Lower lobe of right lung (tissue), 2 donors: ENCODE results near the gene NT5DC2. TPM values are rescaled to one million over a fixed set of nuclear protein-coding genes. Genes with fewer than 3 reads are reported as not detected.

ENCODE experiments used
- ATAC-seq, 2 donors: fragments of 200-7000 bp; cut with Tn5 transposase; one replicate each; pipeline ENCODE4 v1.9.1; 2020 to 2022; ENCODE audit warnings: mild to moderate bottlenecking in 2 of 2, moderate library complexity in 2 of 2
- DNase-seq: peaks from one replicate; pipeline ENCODE4 v3.0.0-alpha.2; 2020
- H3K27ac ChIP-seq: fragments of 200-600 bp; one replicate; pipeline ENCODE4 v1.8.0; 2022
- H3K27me3 ChIP-seq: fragments of 200-600 bp; one replicate; pipeline ENCODE4 v1.8.0; 2022; ENCODE audit warnings: low read depth
- H3K36me3 ChIP-seq: fragments of 200-600 bp; one replicate; pipeline ENCODE4 v1.8.0; 2022; ENCODE audit warnings: mild to moderate bottlenecking
- H3K4me1 ChIP-seq: fragments of 200-600 bp; one replicate; pipeline ENCODE4 v1.8.0; 2022
- H3K4me3 ChIP-seq: fragments of 200-600 bp; one replicate; pipeline ENCODE4 v1.8.0; 2022; ENCODE audit warnings: mild to moderate bottlenecking
- H3K9me3 ChIP-seq: fragments of 200-600 bp; one replicate; pipeline ENCODE4 v1.8.0; 2022
- CTCF ChIP-seq: fragments of 200-600 bp; IDR thresholded peaks from one replicate; pipeline ENCODE4 v1.8.0; 2022; ENCODE audit warnings: antibody characterized with exemption, mild to moderate bottlenecking
- intact Hi-C: fragments of 100-400 bp; cut with DNase I; formaldehyde crosslinking; loops from one replicate; pipeline ENCODE4 v1.11.0; 2022
- long read RNA-seq: library from polyadenylated mRNA; unstranded; transcript quantifications from one replicate; pipeline ENCODE4 v2.0.0, GENCODE V29; 2021
- total RNA-seq: library from RNA; stranded (reverse); fragmentation: NEBNext Ultra II Directional; extraction: Animal tissue kit (Norgen Biotek cat#: 25700); gene quantifications from one replicate; pipeline ENCODE4 v1.2.1, GENCODE V29; 2021
- donor health status: DM: no; HTN: yes; CAD: no; lungs with severe emphysema.

Gene NT5DC2
- 28.5 TPM for total RNA-seq
- long read RNA-seq, transcript NT5DC2-202 (14 exons, 1,795 nt): major isoform, 74 of 94 reads
- long read RNA-seq, partial matches to known transcripts: 9 of 94 reads
- long read RNA-seq, other reads (novel, unspliced or antisense): 9 of 94 reads

- Histone ChIP-seq H3K27ac (peak within 1 kb of the TSS; percentile 77), H3K4me3 (peak within 1 kb of the TSS; percentile 70), H3K9me3 (no peaks in the 10 kb centered on the region), H3K36me3 (peaks cover 2% of the 10 kb centered on the region), H3K27me3 (no peaks in the 10 kb centered on the region), H3K4me1 (peaks cover 76% of the 10 kb centered on the region)
- intact Hi-C loops: no loop called here
- ATAC-seq: peak; percentile 52 to 54
- no peak for TF ChIP-seq CTCF
- no peak for DNase-seq
These were observed at the start of gene NT5DC2 for GRCh38 chr3:52533623-52534280. Gene NT5DC2, minus strand, starts transcription at chr3:52533857. Its CDS starts 120 bp downstream, at chr3:52533737.

DNA sequence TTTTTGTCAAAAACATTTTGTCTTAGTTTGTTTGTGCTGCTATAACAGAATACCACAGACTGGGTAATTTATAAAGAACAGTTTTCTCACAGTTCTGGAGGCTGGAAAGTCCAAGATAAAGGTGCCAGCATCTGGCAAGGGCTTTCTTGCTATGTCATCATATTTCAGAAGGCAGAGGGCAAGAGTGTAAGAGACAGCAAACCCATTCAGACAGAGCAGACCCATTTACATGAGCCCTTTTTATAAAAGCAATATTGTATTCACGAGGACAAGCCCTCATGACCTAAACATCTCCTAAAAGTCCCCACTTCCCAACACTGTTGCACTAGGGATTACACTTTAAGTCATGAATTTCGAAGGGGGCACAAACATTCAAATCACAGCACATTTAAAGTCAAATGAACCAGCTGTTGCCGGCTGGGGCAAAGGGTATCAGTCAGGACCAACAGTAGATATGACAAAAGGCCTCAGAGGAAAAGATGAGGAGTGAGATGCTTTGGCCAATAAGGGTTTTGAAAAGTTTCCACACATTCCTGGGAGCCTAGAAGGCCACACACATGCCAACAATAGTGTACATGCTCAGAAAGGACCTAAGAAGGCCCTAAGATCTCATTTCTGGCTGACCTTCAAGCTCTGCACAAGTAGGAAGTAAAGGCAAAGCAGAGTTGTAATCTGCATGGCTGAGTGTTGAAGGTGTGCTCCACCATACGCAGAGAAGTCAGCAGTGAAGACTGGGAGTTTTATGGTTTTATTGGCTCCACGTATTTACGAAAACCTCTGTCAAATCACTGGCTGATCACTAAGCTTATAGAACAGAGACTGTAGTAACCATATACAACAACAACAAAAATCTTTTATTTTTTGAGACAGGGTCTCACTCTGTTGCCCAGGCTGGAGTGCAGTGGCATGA, 40.7 kb upstream of the NT5DC2 start:
- no peak overlapping the region for H3K27ac ChIP-seq
- no peak overlapping the region for H3K4me3 ChIP-seq
- DNase-seq (no peak), ATAC-seq (no peak)
- no peaks in the 10 kb centered on the region for H3K4me1 ChIP-seq
- H3K9me3 ChIP-seq: no peaks in the 10 kb centered on the region
- peaks cover 89% of the 10 kb centered on the region for H3K36me3 ChIP-seq
- intact Hi-C loops: no loop called here
- no peaks in the 10 kb centered on the region for H3K27me3 ChIP-seq
- no peak for TF ChIP-seq CTCF

GRCh38 chr3:52572221-52572620, 38.6 kb upstream of the NT5DC2 start:
- no peak for ATAC-seq

GRCh38 chr3:52570076-52570475, 36.4 kb upstream of the NT5DC2 start:
- H3K9me3 ChIP-seq: no peaks in the 10 kb centered on the region
- no peaks in the 10 kb centered on the region for H3K27me3 ChIP-seq
- H3K27ac ChIP-seq: no peak overlapping the region
- H3K4me3 ChIP-seq: no peak overlapping the region
- intact Hi-C loops: no loop called here
- peaks cover 61% of the 10 kb centered on the region for H3K36me3 ChIP-seq
- no peaks in the 10 kb centered on the region for H3K4me1 ChIP-seq
- peak; percentile 62 to 82 for ATAC-seq
- no peak for DNase-seq
- no peak for TF ChIP-seq CTCF

More at GRCh38 chr3:52572221-52572620, 38.6 kb upstream of the NT5DC2 start:
- H3K4me1 ChIP-seq: no peaks in the 10 kb centered on the region
- H3K27ac ChIP-seq: no peak overlapping the region
- DNase-seq: no peak
- H3K9me3 ChIP-seq: no peaks in the 10 kb centered on the region
- TF ChIP-seq CTCF: no peak
- H3K4me3 ChIP-seq: no peak overlapping the region
- H3K27me3 ChIP-seq: no peaks in the 10 kb centered on the region
- H3K36me3 ChIP-seq: peaks cover 77% of the 10 kb centered on the region
- intact Hi-C loops: no loop called here

- Histone ChIP-seq H3K4me3 (no peak overlapping the region), H3K27ac (no peak overlapping the region), H3K9me3 (no peaks in the 10 kb centered on the region), H3K4me1 (peaks cover 8% of the 10 kb centered on the region), H3K36me3 (peaks cover 59% of the 10 kb centered on the region), H3K27me3 (no peaks in the 10 kb centered on the region)
- DNase-seq (no peak), ATAC-seq (no peak)
- intact Hi-C loops: no loop called here
- TF ChIP-seq CTCF: no peak
These were observed 34.4 kb upstream of the NT5DC2 start for GRCh38 chr3:52568069-52568468.
